Liver (tissue), 3 donors: ENCODE data around the gene RNASEH2A.

Experiments
- JUND ChIP-seq, 2 donors: IDR thresholded peaks; 2 replicates each; pipeline ENCODE4 v1.6.1; 2016; ENCODE audit warnings: antibody characterized with exemption in 2 of 2
- TF ChIP-seq, protein P1 (sequence below): IDR thresholded peaks from 2 replicates; pipeline ENCODE4 v1.6.1; 2016; ENCODE audit warnings: antibody characterized with exemption
- TF ChIP-seq, protein P2 (sequence below): IDR thresholded peaks from 2 replicates; pipeline ENCODE4 v1.6.1; 2016; ENCODE audit warnings: antibody characterized with exemption
- TF ChIP-seq, protein P3 (sequence below): fragments of 150-350 bp; IDR thresholded peaks from 2 replicates; pipeline ENCODE4 v1.5.1; 2017; ENCODE audit warnings: improper control_type of control experiment, low read depth, low read length; ENCODE audit not compliant: missing input control
- donor health status: healthy.
- donor health status: healthy.

DNA sequence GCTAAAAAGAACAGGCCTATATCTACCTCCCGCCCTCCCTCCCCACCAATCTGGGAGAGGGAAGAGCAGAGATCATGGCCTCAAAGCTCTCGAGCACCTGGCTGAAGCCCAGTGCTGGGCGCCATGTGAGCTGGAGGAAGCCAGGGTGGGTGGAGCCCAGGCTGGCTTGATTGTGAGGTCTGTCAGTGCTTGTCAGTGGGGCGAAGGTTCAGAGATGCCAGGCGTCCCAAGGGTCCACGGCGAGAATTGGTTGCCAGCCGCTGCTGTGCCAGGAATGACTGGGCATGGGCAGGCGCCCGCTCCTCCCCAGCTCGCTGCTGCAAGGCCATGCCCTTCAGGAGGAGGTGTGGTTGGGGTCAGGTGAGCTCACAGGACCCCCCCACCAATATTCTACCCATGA is 43.3 kb upstream of the RNASEH2A start:
- TF ChIP-seq, protein P1, sequence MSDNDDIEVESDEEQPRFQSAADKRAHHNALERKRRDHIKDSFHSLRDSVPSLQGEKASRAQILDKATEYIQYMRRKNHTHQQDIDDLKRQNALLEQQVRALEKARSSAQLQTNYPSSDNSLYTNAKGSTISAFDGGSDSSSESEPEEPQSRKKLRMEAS = no peak
- TF ChIP-seq, protein P2, sequence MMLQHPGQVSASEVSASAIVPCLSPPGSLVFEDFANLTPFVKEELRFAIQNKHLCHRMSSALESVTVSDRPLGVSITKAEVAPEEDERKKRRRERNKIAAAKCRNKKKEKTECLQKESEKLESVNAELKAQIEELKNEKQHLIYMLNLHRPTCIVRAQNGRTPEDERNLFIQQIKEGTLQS = no peak
- TF ChIP-seq, protein P3, sequence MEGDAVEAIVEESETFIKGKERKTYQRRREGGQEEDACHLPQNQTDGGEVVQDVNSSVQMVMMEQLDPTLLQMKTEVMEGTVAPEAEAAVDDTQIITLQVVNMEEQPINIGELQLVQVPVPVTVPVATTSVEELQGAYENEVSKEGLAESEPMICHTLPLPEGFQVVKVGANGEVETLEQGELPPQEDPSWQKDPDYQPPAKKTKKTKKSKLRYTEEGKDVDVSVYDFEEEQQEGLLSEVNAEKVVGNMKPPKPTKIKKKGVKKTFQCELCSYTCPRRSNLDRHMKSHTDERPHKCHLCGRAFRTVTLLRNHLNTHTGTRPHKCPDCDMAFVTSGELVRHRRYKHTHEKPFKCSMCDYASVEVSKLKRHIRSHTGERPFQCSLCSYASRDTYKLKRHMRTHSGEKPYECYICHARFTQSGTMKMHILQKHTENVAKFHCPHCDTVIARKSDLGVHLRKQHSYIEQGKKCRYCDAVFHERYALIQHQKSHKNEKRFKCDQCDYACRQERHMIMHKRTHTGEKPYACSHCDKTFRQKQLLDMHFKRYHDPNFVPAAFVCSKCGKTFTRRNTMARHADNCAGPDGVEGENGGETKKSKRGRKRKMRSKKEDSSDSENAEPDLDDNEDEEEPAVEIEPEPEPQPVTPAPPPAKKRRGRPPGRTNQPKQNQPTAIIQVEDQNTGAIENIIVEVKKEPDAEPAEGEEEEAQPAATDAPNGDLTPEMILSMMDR = no peak
- no peak for TF ChIP-seq JUND (IDR thresholded peaks at IDR 0.05)
